Muscle layer of duodenum (tissue), 2 donors: ENCODE results near the gene TRAF3.
A peak's percentile ranks its signal among the peaks of the same experiment; 100 is the strongest.

Experiments used
- H3K27ac ChIP-seq: one replicate; pipeline ENCODE4 v1.7.0; 2013; ENCODE audit warnings: mild to moderate bottlenecking, low read length
- H3K27me3 ChIP-seq: one replicate; pipeline ENCODE4 v1.7.0; 2013; ENCODE audit warnings: low read depth, mild to moderate bottlenecking, control low read depth, low read length
- H3K36me3 ChIP-seq, 2 donors: one replicate each; pipeline ENCODE4 v1.7.0; 2013; ENCODE audit warnings: low read length in 2 of 2, control low read depth in 1 of 2, mild to moderate bottlenecking in 1 of 2; ENCODE audit not compliant: insufficient read depth in 2 of 2, control insufficient read depth in 1 of 2
- H3K4me1 ChIP-seq, 2 donors: one replicate each; pipeline ENCODE4 v1.7.0; 2013; ENCODE audit warnings: low read length in 2 of 2, mild to moderate bottlenecking in 2 of 2, control low read depth in 1 of 2, moderate library complexity in 1 of 2; ENCODE audit not compliant: insufficient read depth in 2 of 2, control insufficient read depth in 1 of 2
- H3K4me3 ChIP-seq, 2 donors: one replicate each; pipeline ENCODE4 v1.7.0; 2013; ENCODE audit warnings: low read length in 2 of 2, low read depth in 1 of 2, mild to moderate bottlenecking in 1 of 2
- H3K9me3 ChIP-seq, 2 donors: one replicate each; pipeline ENCODE4 v1.7.0; 2013; ENCODE audit warnings: low read length in 2 of 2, control low read depth in 1 of 2, mild to moderate bottlenecking in 1 of 2; ENCODE audit not compliant: control insufficient read depth in 1 of 2
- donor health status: healthy.

TRAF3 gene

DNA sequence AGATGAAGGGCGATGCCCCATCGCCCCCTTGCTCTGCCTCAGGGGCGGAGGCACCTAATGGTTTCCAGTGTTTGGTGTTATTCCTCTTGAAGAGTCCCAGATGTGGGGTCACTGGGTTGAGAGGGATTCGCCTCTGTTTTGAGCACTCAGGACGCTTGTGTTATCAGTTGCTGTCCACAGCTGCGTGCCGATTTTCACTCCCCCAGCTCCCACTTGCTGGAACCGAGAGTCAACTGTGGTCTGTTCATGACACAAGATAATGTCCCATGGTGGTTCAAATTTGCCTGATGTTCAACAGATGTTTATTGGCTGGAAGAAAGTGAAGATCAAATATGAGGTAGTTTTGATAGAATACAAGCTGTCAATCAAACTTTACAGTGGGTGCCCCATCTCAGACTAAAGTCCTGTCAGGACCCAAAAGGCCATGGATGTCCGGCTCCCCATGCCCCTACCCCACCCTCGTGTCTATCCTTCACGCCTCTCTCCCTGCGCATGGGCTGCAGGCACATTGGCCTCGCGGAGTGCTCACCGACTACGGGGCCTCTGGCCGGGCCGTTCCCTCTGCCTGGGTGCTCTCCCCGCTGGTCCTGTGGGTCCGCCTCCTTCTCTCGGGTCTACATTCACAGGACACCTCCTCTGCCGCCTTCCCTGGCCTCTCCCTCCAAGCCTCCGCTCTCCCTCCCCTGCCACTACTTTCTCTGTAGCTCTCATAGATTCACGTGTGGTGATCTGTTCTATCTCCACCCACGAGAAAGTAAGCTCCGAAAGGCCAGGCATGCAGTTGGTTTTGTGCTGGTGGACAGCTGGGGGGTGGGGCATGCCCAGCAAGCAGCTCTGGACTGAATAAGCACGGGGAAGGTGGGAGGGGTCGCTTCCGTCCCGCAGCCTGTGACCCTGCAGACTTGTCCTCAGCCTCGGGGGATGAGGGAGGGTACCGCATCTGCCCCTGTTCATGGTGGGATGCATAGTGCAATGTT is 6.8 kb upstream of the TRAF3 start:
- no peaks in the 10 kb centered on the region for H3K27me3 ChIP-seq
- peaks cover 0 to 5% of the 10 kb centered on the region in 2 donors for H3K4me1 ChIP-seq
- H3K36me3 ChIP-seq: no peaks in the 10 kb centered on the region
- no peak overlapping the region for H3K4me3 ChIP-seq
- no peaks in the 10 kb centered on the region for H3K9me3 ChIP-seq
- no peak overlapping the region for H3K27ac ChIP-seq

DNA sequence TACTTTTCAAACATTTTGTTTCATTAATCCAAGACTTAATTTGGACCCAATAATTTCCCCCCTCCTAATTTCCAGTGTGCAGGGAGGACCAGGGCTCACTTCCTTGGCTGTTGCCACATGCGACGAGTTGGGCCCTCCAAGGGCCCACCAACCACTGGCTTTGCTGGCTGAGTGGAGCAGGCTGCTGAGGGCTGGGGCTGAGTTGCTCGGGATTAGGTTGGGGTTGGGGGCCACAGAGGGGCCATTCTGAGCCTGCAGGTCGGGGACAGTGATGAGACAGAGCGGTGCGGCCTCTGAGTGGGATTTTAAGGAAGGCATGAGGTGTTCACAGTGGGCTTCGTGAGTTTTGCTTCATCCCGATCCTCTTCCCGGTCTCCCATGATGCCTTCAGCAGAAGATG is 6.1 kb upstream of the TRAF3 start:
- Histone ChIP-seq H3K4me3 (no peak overlapping the region), H3K27me3 (no peaks in the 10 kb centered on the region), H3K4me1 (peaks cover 0 to 5% of the 10 kb centered on the region in 2 donors), H3K9me3 (no peaks in the 10 kb centered on the region), H3K27ac (no peak overlapping the region), H3K36me3 (no peaks in the 10 kb centered on the region)

DNA sequence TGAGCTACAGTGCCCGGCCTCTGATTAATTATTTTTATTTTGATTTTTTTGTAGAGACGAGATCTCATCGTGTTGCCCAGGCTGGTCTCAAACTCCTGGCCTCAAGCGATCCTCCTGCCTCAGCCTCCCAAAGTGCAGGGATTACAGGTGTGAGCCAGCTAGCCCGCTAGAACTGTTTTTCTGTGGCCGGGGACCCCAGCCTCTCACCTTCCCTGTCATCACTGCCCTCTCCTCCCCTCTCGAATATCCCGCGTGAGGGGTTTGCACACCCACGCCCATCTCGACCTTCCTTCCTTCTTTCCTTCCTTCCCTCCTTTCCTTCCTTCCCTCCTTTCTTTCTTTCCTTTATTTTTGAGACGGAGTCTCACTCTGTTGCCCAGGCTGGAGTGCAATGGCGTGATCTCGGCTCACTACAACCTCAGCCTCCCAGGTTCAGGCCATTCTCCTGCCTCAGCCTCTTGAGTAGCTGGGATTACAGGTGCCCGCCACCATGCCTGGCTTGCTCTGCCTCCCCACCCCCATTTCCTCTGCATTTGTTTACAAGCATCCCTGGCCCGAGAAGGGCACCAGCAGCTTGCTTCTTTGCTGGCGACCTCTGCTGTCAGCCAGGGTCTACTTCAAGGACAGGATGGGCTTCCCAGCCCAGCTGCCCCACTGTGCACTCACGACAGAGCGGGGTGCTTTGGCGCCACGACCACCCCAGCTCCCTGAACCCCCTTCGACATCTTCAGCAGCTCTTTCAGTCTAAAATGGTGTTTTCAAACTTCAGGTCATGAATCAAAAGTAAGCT is 4.3 kb upstream of the TRAF3 start:
- Histone ChIP-seq H3K27me3 (no peaks in the 10 kb centered on the region), H3K27ac (no peak overlapping the region), H3K36me3 (no peaks in the 10 kb centered on the region)

DNA sequence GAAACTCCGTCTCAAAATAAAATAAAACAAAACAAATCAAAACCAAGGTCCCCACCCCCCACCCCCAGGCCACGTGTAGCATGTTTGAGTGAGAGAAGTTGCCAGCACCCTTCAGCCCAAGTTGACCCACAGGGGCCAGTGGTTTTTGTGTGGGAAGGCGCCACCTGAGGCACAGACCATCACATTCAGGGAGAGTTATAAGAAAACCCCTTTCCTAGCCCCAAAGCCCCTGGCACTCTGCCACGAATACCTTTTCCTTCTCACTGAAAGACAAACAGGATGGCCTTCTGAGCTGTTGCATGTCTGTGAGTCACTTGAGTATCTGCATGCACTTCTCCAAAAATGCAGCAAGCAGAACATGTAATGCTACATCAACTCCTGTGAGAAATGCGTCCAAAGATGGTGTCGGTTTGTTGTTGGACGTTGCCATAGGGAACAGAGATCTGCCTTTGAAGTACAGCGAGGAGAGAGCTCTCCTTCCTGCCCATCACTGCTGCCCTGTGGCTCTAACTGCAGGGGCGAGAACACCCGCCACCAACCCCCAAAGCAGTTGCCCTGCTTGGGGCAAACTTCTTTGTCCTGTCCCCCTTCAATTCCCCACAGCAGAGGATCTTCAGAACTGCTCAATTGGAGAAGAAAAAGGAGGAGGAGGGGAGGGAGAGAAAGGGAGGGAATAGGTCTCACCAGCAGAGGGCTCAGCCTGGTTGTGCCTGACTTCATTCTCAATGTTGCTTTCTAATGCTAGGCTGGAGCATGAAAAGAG is 2.7 kb upstream of the TRAF3 start:
- no peaks in the 10 kb centered on the region for H3K9me3 ChIP-seq
- H3K4me1 ChIP-seq: peaks cover 10 to 12% of the 10 kb centered on the region in 2 donors
- no peak overlapping the region for H3K4me3 ChIP-seq
- no peaks in the 10 kb centered on the region for H3K27me3 ChIP-seq
- peak overlapping the region; percentile 51 for H3K27ac ChIP-seq
- H3K36me3 ChIP-seq: no peaks in the 10 kb centered on the region

More for the DNA sequence above, 4.3 kb upstream of the TRAF3 start:
- H3K4me3 ChIP-seq: no peak overlapping the region
- H3K4me1 ChIP-seq: peaks cover 0 to 5% of the 10 kb centered on the region in 2 donors
- H3K9me3 ChIP-seq: no peaks in the 10 kb centered on the region

DNA sequence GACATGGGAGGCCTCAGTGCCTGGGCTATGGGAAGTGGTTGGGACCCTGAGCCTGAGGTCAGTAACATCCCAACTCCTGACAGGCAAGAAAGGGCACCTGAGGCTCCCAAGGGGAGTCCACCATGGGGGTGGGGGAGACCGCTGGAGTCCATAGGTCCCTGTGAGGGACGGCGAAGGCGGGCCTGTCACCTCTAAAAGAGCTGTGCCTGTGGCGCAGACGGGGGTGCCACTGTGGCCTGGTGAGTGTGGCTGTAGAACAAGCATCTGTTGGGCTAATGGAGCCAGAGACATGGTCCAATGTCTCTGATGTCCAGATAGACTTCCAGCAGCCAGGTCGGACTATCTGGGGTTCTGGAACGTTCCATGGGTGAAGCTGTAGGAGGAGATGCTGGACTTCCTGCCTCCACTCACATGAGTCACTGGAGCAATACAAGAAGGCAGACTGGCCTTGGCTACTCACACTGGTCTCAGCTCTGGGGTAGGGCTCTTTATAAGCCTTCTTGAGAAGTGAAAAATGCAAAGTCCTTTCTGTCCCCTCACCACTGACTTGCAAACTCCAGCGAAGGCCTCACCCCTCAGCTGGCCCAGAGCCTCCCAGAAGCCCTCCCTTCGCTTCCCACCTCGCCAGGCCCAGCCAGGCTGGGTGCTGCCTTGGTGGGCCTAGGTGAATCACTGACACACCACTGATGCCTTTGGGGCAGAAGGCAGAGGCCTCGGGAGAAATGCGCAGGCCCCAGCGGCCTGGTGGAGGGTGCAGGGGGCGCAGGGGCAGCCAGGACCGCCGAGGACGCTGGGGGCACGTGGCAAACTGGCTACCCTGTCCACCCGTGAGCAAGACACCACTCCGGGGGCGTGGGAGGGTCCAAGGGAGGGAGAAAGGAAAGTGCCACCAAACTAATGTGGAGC is 1.1 kb upstream of the TRAF3 start:
- Histone ChIP-seq H3K27ac (peak overlapping the region; percentile 23), H3K9me3 (no peaks in the 10 kb centered on the region), H3K36me3 (no peaks in the 10 kb centered on the region), H3K4me1 (peaks cover 12 to 17% of the 10 kb centered on the region in 2 donors), H3K27me3 (no peaks in the 10 kb centered on the region), H3K4me3 (no peak overlapping the region)

DNA sequence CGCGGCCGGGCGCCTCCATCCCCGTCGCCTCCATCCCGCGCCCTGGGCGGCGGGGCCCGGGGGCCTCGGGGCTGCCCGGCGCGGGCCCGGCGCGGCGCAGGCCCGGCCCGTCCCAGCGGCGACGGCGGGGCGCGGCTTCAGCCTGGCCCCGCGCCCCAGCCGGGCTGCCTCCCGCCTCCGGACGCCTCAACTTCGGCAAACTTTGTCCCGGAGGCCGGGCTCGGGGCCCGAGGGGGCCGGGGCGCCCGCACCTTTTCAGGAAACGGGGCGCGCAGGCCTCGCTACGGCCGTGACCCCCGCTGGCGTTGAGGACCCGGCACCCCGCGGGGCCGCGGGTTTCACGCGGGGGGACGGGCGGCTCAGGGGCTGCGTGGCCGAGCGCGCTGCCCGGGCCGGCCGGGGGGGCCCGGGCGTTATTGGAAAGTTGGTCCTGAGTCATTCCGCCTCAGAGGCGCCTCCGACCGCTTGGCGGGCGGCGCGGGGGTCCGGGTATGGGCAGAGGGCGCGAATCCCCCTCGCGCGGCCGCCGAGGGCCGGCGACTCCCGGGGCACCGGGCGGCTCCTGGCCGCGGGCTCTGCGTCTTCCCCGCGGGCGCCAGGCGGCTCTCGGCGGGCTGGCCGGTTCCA is 575 bp downstream of the TRAF3 start:
- H3K4me1 ChIP-seq: peaks cover 12 to 17% of the 10 kb centered on the region in 2 donors
- H3K27me3 ChIP-seq: no peaks in the 10 kb centered on the region
- peak overlapping the region; percentile 67 for H3K27ac ChIP-seq

DNA sequence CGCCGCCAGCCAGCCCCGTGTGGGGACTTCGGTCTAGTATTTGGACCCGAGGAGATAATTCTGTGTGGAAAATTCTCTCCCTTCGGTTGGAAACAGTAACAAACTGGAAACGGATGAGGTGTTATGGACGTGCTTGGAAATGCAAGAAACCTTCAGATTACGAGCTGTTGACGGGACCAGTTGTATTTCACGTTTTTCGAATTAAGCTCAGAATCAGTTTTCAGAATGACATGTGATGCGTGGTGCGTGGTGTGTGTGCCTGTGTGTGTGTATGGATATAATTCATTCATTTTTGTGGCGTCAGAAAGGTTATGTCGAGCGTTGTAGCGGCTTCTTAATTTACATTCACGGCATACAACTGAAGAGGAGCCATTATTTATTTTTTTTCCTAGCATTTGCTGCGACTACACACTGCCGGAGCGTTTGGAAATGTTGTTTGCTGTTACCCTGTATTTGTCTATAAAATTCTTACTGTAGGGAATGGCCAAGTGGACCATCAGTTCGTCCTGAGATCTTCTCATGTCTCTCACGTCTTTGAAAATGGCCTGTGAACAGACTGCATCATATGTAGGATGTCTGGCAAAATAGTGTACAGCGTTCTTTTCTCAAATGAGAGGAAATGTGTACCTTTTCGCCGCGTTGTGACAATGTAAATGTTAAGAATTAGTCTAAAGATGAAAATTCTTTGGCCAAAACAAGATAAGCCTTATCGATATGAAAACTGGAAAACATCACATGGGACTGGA is 1.3 kb downstream of the TRAF3 start:
- Histone ChIP-seq H3K4me3 (peak overlapping the region; percentile 67 to 85), H3K9me3 (no peaks in the 10 kb centered on the region), H3K36me3 (no peaks in the 10 kb centered on the region), H3K27me3 (no peaks in the 10 kb centered on the region), H3K4me1 (peaks cover 12 to 17% of the 10 kb centered on the region in 2 donors), H3K27ac (peak overlapping the region; percentile 67)

More for the DNA sequence above, 575 bp downstream of the TRAF3 start:
- H3K9me3 ChIP-seq: no peaks in the 10 kb centered on the region
- H3K36me3 ChIP-seq: no peaks in the 10 kb centered on the region
- peak overlapping the region; percentile 67 to 85 for H3K4me3 ChIP-seq

DNA sequence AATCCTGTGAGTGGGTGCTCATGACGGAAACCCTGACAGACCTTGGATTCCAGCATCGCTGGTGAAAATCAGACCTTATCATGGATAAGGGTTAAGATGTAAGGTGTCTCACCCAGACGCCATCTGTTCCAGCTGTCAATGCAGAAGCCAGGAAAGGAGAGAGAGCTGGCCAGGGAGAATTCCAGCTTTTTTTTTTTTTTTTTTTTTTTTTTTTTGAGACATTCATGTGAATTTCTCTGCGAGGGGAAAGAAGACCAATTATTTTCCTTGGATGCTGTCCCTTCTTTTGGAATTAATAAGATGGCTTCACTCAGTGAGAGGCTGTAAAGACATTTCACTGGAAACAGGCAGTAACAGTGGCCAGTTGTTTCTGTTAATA is 1.8 kb downstream of the TRAF3 start:
- Histone ChIP-seq H3K4me1 (peaks cover 12 to 17% of the 10 kb centered on the region in 2 donors), H3K4me3 (peak overlapping the region in 1 of 2 donors; percentile 85)

DNA sequence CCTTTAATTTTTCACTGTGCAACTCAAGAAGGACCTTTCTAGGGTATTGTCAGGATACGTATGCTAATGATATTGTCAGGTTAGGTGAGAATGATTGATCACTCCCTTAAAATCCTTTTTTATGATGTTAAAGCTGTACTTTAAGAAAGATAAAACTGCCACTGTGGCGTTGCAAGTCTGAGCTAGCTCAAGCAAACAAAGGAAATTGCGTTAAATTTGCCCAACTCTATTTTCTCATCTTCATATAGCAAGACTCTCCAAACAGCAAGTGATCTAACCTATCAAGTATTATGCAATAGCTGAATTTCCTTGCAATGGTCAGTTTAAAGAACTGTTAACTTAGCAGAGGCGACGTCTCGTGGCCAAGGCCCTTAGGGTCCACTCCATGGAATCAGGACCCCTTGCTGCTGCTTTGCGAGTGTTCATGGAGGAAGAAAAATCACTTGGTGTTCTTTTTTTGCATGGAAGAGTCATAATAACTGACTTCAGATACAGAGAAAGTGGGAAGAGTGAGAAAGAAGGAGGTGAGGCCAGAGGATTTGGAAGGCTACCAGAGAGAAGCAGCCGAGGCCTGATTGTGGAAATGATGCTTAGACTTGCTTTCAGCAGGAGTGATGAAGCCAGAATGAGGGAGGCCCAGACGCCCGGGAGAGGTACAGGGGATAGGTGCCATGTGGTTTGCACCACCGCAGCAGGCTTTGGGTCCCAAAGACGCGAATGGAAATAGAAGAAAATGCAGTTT is 2.5 kb downstream of the TRAF3 start:
- no peaks in the 10 kb centered on the region for H3K27me3 ChIP-seq
- H3K36me3 ChIP-seq: no peaks in the 10 kb centered on the region
- no peak overlapping the region for H3K27ac ChIP-seq
- peak overlapping the region in 1 of 2 donors; percentile 85 for H3K4me3 ChIP-seq
- no peaks in the 10 kb centered on the region for H3K9me3 ChIP-seq
- peaks cover 12 to 13% of the 10 kb centered on the region in 2 donors for H3K4me1 ChIP-seq

More for the DNA sequence above, 1.8 kb downstream of the TRAF3 start:
- Histone ChIP-seq H3K36me3 (no peaks in the 10 kb centered on the region), H3K27me3 (no peaks in the 10 kb centered on the region), H3K9me3 (no peaks in the 10 kb centered on the region), H3K27ac (no peak overlapping the region)
